ENCODE data around the gene SPHKAP.

- TF ChIP-seq CTCF (IDR thresholded peaks at IDR 0.05; ENCODE audit: borderline replicate concordance, extremely low read depth, low read length, poor library complexity, severe bottlenecking) (no peak), EZH2 (IDR thresholded peaks at IDR 0.05; ENCODE audit: borderline replicate concordance, low read depth, low read length, severe bottlenecking) (no peak)
Observed at GRCh38 chr2:228018311-228018710, 163.2 kb downstream of the SPHKAP start.
